A673 (cell line): ENCODE measurements around the gene DNAJC1. TPM values are rescaled to one million over a fixed set of nuclear protein-coding genes. Genes with fewer than 3 reads are reported as not detected.

Source experiments
- BruUV-seq: library from RNA; stranded (reverse); fragments of 400-500 nt; replicated peaks from 2 replicates; lab custom pipeline; 2021; lab: Mats Ljungman, UMichigan
- CTCF ChIA-PET: fragments of 300-600 bp; sonication (Branson Sonifier 250); formaldehyde crosslinking; loops from one replicate; lab custom pipeline; 2022; ENCODE audit warnings: antibody characterized with exemption; lab: Charles Lee
- POLR2A ChIA-PET: fragments of 300-600 bp; sonication (Branson Sonifier 250); formaldehyde crosslinking; loops from one replicate; lab custom pipeline; 2022; ENCODE audit warnings: antibody characterized with exemption; ENCODE audit not compliant: low non-redundant PET; lab: Charles Lee
- DNase-seq: peaks from one replicate; pipeline ENCODE4 v3.0.0-alpha.2; 2015; ENCODE audit warnings: low spot score
- H3K27ac ChIP-seq: fragments of 200-600 bp; sonication (generic); 2 replicates; pipeline ENCODE4 v1.5.1; 2016; ENCODE audit warnings: mixed run types, low read depth, mild to moderate bottlenecking, mixed read lengths, antibody characterized with exemption, low read length; ENCODE audit not compliant: poor library complexity, severe bottlenecking
- H3K27me3 ChIP-seq: fragments of 200-600 bp; sonication (generic); replicated peaks from 2 replicates; pipeline ENCODE4 v1.6.1; 2017; ENCODE audit warnings: mixed run types, low read depth, mild to moderate bottlenecking, mixed read lengths, antibody characterized with exemption, low read length; ENCODE audit not compliant: insufficient read depth, poor library complexity
- H3K36me3 ChIP-seq: fragments of 200-600 bp; sonication (generic); 2 replicates; pipeline ENCODE4 v1.6.1; 2016; ENCODE audit warnings: mixed run types, mild to moderate bottlenecking, mixed read lengths, antibody characterized with exemption, low read length; ENCODE audit not compliant: insufficient read depth, poor library complexity, severe bottlenecking
- H3K4me1 ChIP-seq: fragments of 200-600 bp; sonication (generic); 2 replicates; pipeline ENCODE4 v1.6.1; 2017; ENCODE audit warnings: mixed run types, mild to moderate bottlenecking, mixed read lengths, antibody characterized with exemption, low read length; ENCODE audit not compliant: insufficient read depth, poor library complexity, severe bottlenecking
- H3K4me3 ChIP-seq: fragments of 200-600 bp; sonication (generic); 2 replicates; pipeline ENCODE4 v1.5.1; 2016; ENCODE audit warnings: low read depth, mixed run types, mild to moderate bottlenecking, mixed read lengths, low read length; ENCODE audit not compliant: poor library complexity, severe bottlenecking
- H3K9me3 ChIP-seq: fragments of 200-600 bp; sonication (generic); 2 replicates; pipeline ENCODE4 v1.6.1; 2016; ENCODE audit warnings: mixed run types, low read depth, mild to moderate bottlenecking, mixed read lengths, antibody characterized with exemption, low read length; ENCODE audit not compliant: poor library complexity, severe bottlenecking
- EZH2 ChIP-seq: fragments of 200-600 bp; sonication (generic); IDR thresholded peaks from 2 replicates; pipeline ENCODE4 v1.6.1; 2017; ENCODE audit warnings: borderline replicate concordance, low read depth, mild to moderate bottlenecking, mixed read lengths, antibody characterized with exemption, low read length; ENCODE audit not compliant: poor library complexity, severe bottlenecking
- intact Hi-C: fragments of 100-400 bp; cut with micrococcal nuclease; formaldehyde crosslinking; loops from one replicate; pipeline ENCODE4 v1.10.0; 2022; ENCODE audit not compliant: unreplicated experiment
- total RNA-seq: library from RNA; stranded (reverse); gene quantifications from 2 replicates; pipeline ENCODE4 v1.2.3, GENCODE V29; 2021
- TF ChIP-seq, protein P1 (sequence below): fragments of 300-800, 200-600 bp; sonication (generic); conservative IDR thresholded peaks from 2 replicates; pipeline ENCODE4 v1.5.1; 2017; ENCODE audit warnings: low read depth, mild to moderate bottlenecking, antibody characterized with exemption, low read length, moderate library complexity, mixed read lengths

The DNAJC1 gene
- total RNA-seq, 1 experiment from 2014 or later = 21.2 TPM

DNA sequence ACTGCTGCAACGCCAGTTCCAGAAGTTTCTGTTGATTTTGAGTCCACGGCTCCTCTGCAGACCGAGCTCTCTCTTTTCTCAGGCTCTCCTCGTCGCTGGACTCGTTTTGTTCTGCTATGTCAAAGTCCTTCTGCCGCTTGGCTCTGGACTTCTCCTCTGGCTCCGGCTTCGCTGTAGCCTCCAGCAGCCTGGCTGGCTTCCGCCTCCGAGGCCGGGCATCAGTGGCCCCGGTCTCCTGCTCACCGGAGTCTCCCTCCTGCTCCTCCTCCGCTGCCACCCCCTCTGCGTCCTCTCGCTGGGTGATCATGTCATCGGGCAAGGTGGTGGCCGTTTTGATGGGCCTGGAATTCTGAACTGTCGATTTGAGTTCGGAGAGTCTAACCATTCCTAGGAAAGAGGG lies 244.3 kb downstream of the DNAJC1 start:
- no TSS peak for BruUV-seq

DNA sequence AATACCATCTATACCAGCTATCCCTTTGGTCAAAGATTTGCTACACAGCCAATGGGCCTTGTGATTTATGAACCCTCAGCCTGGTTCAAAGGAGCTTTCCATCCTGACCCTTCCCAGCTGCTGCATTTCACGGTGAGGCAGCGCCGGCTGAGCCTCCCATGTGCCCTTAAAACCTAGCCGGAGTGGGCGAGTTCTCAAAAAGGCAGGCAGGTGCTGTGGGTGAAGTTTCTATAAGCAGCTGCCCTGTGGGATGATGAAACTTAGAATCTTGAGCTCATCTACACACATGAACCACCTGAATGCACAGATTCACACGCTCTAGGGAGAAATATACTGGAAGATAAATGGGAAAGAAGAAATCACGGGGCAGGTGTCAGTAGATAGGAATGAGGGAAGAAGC lies 244.8 kb downstream of the DNAJC1 start:
- DNase-seq = no peak
- no peaks in the 10 kb centered on the region for H3K9me3 ChIP-seq
- H3K36me3 ChIP-seq = no peaks in the 10 kb centered on the region
- no peak overlapping the region for H3K4me3 ChIP-seq
- H3K27me3 ChIP-seq = no peaks in the 10 kb centered on the region
- no TSS peak for BruUV-seq
- POLR2A ChIA-PET = interaction anchor here (0.7 kb wide), 1 partner anchor 59 kb away, joined by 4 read pairs; no protein-coding TSS in a partner anchor
- H3K27ac ChIP-seq = no peak overlapping the region
- no peak for TF ChIP-seq EZH2
- TF ChIP-seq, protein P1, sequence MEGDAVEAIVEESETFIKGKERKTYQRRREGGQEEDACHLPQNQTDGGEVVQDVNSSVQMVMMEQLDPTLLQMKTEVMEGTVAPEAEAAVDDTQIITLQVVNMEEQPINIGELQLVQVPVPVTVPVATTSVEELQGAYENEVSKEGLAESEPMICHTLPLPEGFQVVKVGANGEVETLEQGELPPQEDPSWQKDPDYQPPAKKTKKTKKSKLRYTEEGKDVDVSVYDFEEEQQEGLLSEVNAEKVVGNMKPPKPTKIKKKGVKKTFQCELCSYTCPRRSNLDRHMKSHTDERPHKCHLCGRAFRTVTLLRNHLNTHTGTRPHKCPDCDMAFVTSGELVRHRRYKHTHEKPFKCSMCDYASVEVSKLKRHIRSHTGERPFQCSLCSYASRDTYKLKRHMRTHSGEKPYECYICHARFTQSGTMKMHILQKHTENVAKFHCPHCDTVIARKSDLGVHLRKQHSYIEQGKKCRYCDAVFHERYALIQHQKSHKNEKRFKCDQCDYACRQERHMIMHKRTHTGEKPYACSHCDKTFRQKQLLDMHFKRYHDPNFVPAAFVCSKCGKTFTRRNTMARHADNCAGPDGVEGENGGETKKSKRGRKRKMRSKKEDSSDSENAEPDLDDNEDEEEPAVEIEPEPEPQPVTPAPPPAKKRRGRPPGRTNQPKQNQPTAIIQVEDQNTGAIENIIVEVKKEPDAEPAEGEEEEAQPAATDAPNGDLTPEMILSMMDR = no peak
- no peaks in the 10 kb centered on the region for H3K4me1 ChIP-seq
- CTCF ChIA-PET = no interaction called here
- intact Hi-C loops = no loop called here

More for the DNA sequence above, 244.3 kb downstream of the DNAJC1 start:
- Histone ChIP-seq H3K9me3 (no peaks in the 10 kb centered on the region), H3K4me1 (no peaks in the 10 kb centered on the region), H3K27ac (no peak overlapping the region), H3K27me3 (no peaks in the 10 kb centered on the region), H3K36me3 (no peaks in the 10 kb centered on the region), H3K4me3 (no peak overlapping the region)
- intact Hi-C loops = no loop called here
- ChIA-PET POLR2A (no interaction called here), CTCF (no interaction called here)
- TF ChIP-seq, protein P1 = no peak
- TF ChIP-seq EZH2 = no peak
- no peak for DNase-seq

DNA sequence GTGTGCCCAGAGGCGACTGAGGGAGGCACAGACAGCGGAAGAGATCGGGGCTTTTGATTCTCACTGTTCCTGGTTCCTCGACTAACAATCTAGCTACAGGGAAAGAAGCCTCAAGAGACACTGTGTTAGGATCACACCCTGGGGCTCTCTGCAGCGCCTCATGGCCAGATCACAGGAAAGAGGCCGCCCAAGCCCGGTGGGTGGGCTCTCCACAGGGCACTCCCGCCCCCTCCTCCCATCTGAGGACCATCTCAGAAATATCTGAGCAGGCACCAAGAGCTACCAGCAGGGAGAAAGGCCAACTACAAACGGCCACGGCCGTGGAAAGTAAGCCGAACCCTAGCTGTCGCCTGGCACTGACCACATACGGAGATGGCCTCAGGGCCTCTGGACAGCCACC lies 245.3 kb downstream of the DNAJC1 start:
- H3K36me3 ChIP-seq = no peaks in the 10 kb centered on the region
- no peaks in the 10 kb centered on the region for H3K27me3 ChIP-seq
- no peak overlapping the region for H3K27ac ChIP-seq
- no peaks in the 10 kb centered on the region for H3K4me1 ChIP-seq
- TF ChIP-seq, protein P1 = no peak
- no peak for TF ChIP-seq EZH2
- DNase-seq = no peak
- intact Hi-C loops = no loop called here
- ChIA-PET POLR2A (interaction anchor here (0.7 kb wide), 1 partner anchor 60 kb away, joined by 4 read pairs; no protein-coding TSS in a partner anchor), CTCF (no interaction called here)
- no TSS peak for BruUV-seq
- H3K4me3 ChIP-seq = no peak overlapping the region
- H3K9me3 ChIP-seq = no peaks in the 10 kb centered on the region
